Gastroesophageal sphincter (tissue), 4 donors: ENCODE measurements around the gene ZC2HC1B. TPM values are rescaled to one million over a fixed set of nuclear protein-coding genes. Genes with fewer than 3 reads are reported as not detected.

Source experiments
- ATAC-seq: fragments of 150-250 bp; one replicate; pipeline ENCODE4 v1.9.1; 2016; ENCODE audit warnings: mild to moderate bottlenecking, moderate library complexity
- H3K27ac ChIP-seq, 4 donors: fragments of 200-600 bp; sonication (generic) in 3 of 4; 1 replicate in 3 of 4; 2 replicates in 1 of 4; pipeline ENCODE4 v1.5.1; 2016 to 2019
- H3K27me3 ChIP-seq: fragments of 200-600 bp; sonication (generic); one replicate; pipeline ENCODE4 v1.5.1; 2019
- H3K36me3 ChIP-seq, 2 donors: fragments of 200-600 bp; sonication (generic); one replicate each; pipeline ENCODE4 v1.5.1; 2019; ENCODE audit warnings: control low read depth in 1 of 2
- H3K4me1 ChIP-seq, 3 donors: fragments of 200-600 bp; sonication (generic); 1 replicate in 2 of 3; 2 replicates in 1 of 3; pipeline ENCODE4 v1.5.1; 2016 to 2019; ENCODE audit warnings: control low read depth in 2 of 3
- H3K4me3 ChIP-seq, 2 donors: fragments of 200-600 bp; sonication (generic); one replicate each; pipeline ENCODE4 v1.5.1; 2019; ENCODE audit warnings: mild to moderate bottlenecking in 1 of 2, moderate library complexity in 1 of 2
- H3K9me3 ChIP-seq, 3 donors: fragments of 200-600 bp; sonication (generic); one replicate each; pipeline ENCODE4 v1.5.1; 2017 to 2019; ENCODE audit warnings: control low read depth in 2 of 3
- CTCF ChIP-seq, 4 experiments: fragments of 200-600 bp in 2 of 4; fragments of 450-650 bp in 2 of 4; sonication (generic) in 1 of 4; IDR thresholded peaks; one replicate each; pipeline ENCODE4 v1.5.1; 2017 to 2019; ENCODE audit warnings: antibody characterized with exemption in 4 of 4, mild to moderate bottlenecking in 2 of 4, moderate library complexity in 2 of 4
- EP300 ChIP-seq: sonication (generic); formaldehyde crosslinking; IDR thresholded peaks from one replicate; pipeline ENCODE4 v1.6.1; 2017; ENCODE audit warnings: antibody characterized with exemption, mild to moderate bottlenecking
- POLR2A ChIP-seq, 2 donors: fragments of 450-650 bp; IDR thresholded peaks; one replicate each; pipeline ENCODE4 v1.6.1; 2017; ENCODE audit warnings: antibody characterized with exemption in 2 of 2, mild to moderate bottlenecking in 2 of 2, moderate library complexity in 1 of 2
- POLR2AphosphoS5 ChIP-seq: sonication (generic); formaldehyde crosslinking; IDR thresholded peaks from one replicate; pipeline ENCODE4 v1.6.1; 2017; ENCODE audit warnings: antibody characterized with exemption
- WGBS, 2 donors: methylation state at CpG; one replicate each; pipeline ENCODE4 v1.1.5; 2018; ENCODE audit warnings: low coverage in 1 of 2; 5-methylcytosine and 5-hydroxymethylcytosine counted together
- total RNA-seq, 4 donors: library from RNA; depleted of rRNA; stranded (reverse); fragments of >200 nt; gene quantifications; one replicate each; pipeline ENCODE4 v1.1.0, GENCODE V29; 2016

The ZC2HC1B gene
- total RNA-seq, 4 donors from 2014 or later: not detected

GRCh38 chr6:143928853-143929252 is 64.6 kb downstream of the ZC2HC1B start:
- no peak for ATAC-seq
- H3K4me1 ChIP-seq: no peaks in the 10 kb centered on the region
- H3K9me3 ChIP-seq: peaks cover 0 to 18% (median 0%) of the 10 kb centered on the region in 3 donors
- no peaks in the 10 kb centered on the region for H3K27me3 ChIP-seq
- 86 to 100% methylated on average over 1 of the region's 1 CpG for WGBS, 2 donors
- H3K36me3 ChIP-seq: no peaks in the 10 kb centered on the region
- H3K27ac ChIP-seq: no peak overlapping the region
- no peak overlapping the region for H3K4me3 ChIP-seq
- TF ChIP-seq POLR2A (IDR thresholded peaks at IDR 0.05) (no peak), CTCF (IDR thresholded peaks at IDR 0.05) (no peak), EP300 (no peak), POLR2AphosphoS5 (no peak)

DNA sequence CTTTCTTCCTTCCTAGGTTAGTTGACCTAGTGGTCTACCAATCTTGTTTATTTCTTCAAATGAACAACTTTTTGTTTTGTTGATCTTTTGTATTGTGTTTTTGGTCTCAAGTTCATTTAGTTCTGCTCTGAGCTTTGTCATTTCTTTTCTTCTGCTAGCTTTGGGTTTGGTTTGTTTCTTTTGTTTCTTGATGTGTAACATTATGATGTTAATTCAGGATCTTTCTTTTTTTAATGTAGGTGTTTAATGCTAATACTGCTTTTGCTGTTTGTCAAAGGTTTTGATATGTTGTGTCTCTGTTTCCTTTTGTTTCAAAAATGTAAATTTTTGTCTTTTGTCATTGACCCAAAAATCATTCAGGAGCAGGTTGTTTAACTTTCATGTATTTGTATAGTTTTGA is 65.7 kb downstream of the ZC2HC1B start:
- Histone ChIP-seq H3K27ac (no peak overlapping the region), H3K36me3 (no peaks in the 10 kb centered on the region), H3K27me3 (no peaks in the 10 kb centered on the region), H3K4me1 (no peaks in the 10 kb centered on the region), H3K9me3 (peaks cover 0 to 12% (median 0%) of the 10 kb centered on the region in 3 donors), H3K4me3 (no peak overlapping the region)
- no peak for TF ChIP-seq POLR2A (IDR thresholded peaks at IDR 0.05)
- TF ChIP-seq CTCF (IDR thresholded peaks at IDR 0.05): no peak
- no peak for TF ChIP-seq POLR2AphosphoS5
- no peak for TF ChIP-seq EP300
- no peak for ATAC-seq

- no peaks in the 10 kb centered on the region for H3K36me3 ChIP-seq
- no peaks in the 10 kb centered on the region for H3K4me1 ChIP-seq
- no peak overlapping the region for H3K27ac ChIP-seq
- H3K4me3 ChIP-seq: no peak overlapping the region
- WGBS, 2 donors: 100% methylated on average over 1 of the region's 1 CpG
- peaks cover 0 to 12% (median 0%) of the 10 kb centered on the region in 3 donors for H3K9me3 ChIP-seq
- no peaks in the 10 kb centered on the region for H3K27me3 ChIP-seq
- no peak for ATAC-seq
- TF ChIP-seq POLR2A (IDR thresholded peaks at IDR 0.05): no peak
- TF ChIP-seq EP300: no peak
- no peak for TF ChIP-seq POLR2AphosphoS5
- no peak for TF ChIP-seq CTCF (IDR thresholded peaks at IDR 0.05)
Observed at GRCh38 chr6:143934331-143934730, 70.1 kb downstream of the ZC2HC1B start.

DNA sequence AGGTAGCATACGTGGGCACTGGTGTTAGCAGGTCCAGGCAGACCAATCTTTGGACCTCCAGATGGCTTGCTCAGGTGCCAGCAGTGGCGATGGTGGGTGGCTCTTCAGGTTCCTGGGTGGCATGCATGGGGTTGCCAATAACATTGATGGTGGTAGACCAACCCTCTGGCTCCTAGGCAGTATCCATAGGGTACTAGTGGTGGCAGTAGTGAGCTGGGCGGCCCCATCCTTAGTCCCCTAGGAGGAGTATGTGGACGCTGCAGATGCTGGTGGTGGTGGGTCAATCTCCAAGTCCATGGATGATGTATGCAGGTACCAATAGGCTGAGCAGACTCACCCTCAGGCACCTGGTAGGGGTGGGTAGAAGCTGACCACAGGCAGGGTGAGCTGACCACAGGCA is 70.6 kb downstream of the ZC2HC1B start:
- H3K27ac ChIP-seq: no peak overlapping the region
- peaks cover 0 to 12% (median 0%) of the 10 kb centered on the region in 3 donors for H3K9me3 ChIP-seq
- H3K4me1 ChIP-seq: no peaks in the 10 kb centered on the region
- no peaks in the 10 kb centered on the region for H3K36me3 ChIP-seq
- ATAC-seq: no peak
- no peaks in the 10 kb centered on the region for H3K27me3 ChIP-seq
- no peak overlapping the region for H3K4me3 ChIP-seq
- WGBS, 2 donors: no CpG with 5 or more reads among the region's 4 CpGs
- TF ChIP-seq POLR2AphosphoS5 (no peak), POLR2A (IDR thresholded peaks at IDR 0.05) (no peak), EP300 (no peak), CTCF (IDR thresholded peaks at IDR 0.05) (no peak)

- peaks cover 0 to 9% (median 0%) of the 10 kb centered on the region in 3 donors for H3K9me3 ChIP-seq
- 78 to 86% methylated on average over 2 to 3 of the region's 3 CpGs for WGBS, 2 donors
- no peaks in the 10 kb centered on the region for H3K27me3 ChIP-seq
- no peak overlapping the region for H3K27ac ChIP-seq
- TF ChIP-seq POLR2A (IDR thresholded peaks at IDR 0.05) (no peak), EP300 (no peak), CTCF (IDR thresholded peaks at IDR 0.05) (no peak), POLR2AphosphoS5 (no peak)
- no peaks in the 10 kb centered on the region for H3K36me3 ChIP-seq
- H3K4me1 ChIP-seq: no peaks in the 10 kb centered on the region
- no peak for ATAC-seq
- no peak overlapping the region for H3K4me3 ChIP-seq
Observed at GRCh38 chr6:143936347-143936746, 72.1 kb downstream of the ZC2HC1B start.
